ENCODE data around the gene RACK1.
A peak's percentile ranks its signal among the peaks of the same experiment; 100 is the strongest.
"Not testable (repeated sequence)": the region's sequence is repeated elsewhere in the genome, so short reads cannot be mapped to it uniquely, and the experiment has no call there.

The RACK1 gene

DNA sequence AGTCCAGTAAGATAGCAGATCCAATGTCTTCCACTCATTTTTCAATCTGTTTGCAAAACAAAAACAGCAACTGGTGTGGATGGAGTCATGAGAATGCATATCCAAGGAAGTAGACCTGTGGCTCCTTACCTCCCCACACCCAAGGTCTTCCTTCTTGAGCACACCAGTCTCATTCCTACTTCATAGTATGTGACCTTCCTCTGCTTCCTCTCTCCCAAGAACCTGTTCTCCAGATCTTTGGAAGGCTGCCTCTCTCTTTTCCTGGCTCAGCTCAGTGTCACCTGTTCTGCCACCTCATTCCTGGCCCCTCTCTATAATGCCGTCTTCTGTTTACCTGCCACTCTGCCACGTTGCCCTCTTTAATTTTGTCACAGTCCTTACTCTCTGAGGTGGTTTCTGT lies 30.8 kb downstream of the RACK1 start:
- H4K20me1 ChIP-seq (ENCODE audit: insufficient read depth, low read length), result no peaks in the 10 kb centered on the region
- peaks cover 13% of the 10 kb centered on the region for H3K4me1 ChIP-seq (ENCODE audit: low read length)

DNA sequence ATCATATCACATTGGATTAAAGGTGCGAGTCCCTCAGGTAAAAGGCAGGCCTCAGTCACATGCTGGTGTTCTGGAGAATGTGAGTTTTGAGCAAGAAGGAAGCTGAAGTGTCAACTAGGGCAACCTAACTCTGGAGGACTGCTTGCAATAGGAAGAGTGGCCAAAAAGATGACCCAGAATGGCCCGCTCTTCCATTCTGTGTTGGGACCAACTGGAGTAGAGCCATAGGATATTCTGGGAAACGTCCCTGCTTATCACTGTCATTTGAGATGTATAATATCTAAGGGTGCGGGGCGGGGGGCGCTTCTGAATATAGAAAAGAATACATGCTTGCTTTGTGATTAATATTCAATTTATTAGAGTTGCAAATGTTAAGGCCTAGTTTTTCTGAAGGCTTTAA lies 31.6 kb downstream of the RACK1 start:
- Histone ChIP-seq H4K20me1 (ENCODE audit: insufficient read depth, low read length) (no peaks in the 10 kb centered on the region), H2AFZ (ENCODE audit: low read length) (no peak overlapping the region), H3K4me1 (ENCODE audit: low read length) (peaks cover 11% of the 10 kb centered on the region), H3K79me2 (ENCODE audit: low read length) (no peaks in the 10 kb centered on the region), H3K4me3 (ENCODE audit: low read length) (no peak overlapping the region), H3F3A (ENCODE audit: insufficient read depth, low read length) (peaks cover 24% of the 10 kb centered on the region), H3K4me2 (ENCODE audit: low read depth, low read length) (no peak overlapping the region), H3K9me2 (replicated peaks; ENCODE audit: insufficient read depth, low read length) (no peaks in the 10 kb centered on the region), H3K27me3 (replicated peaks; ENCODE audit: insufficient read depth, low read length) (no peaks in the 10 kb centered on the region; the same call in 1 of the 2 replicates), H3K9ac (ENCODE audit: low read length) (no peak overlapping the region), H3K36me3 (replicated peaks; ENCODE audit: insufficient read depth, low read length) (no peaks in the 10 kb centered on the region), H3K27ac (ENCODE audit: low read length) (no peak overlapping the region), H3K9me3 (replicated peaks; ENCODE audit: insufficient read depth, low read length) (no peaks in the 10 kb centered on the region)
- no peak for DNase-seq
- no peak for TF ChIP-seq EZH2phosphoT487 (IDR thresholded peaks at IDR 0.05; ENCODE audit: low read length)
- no peak for TF ChIP-seq EZH2 (optimal IDR thresholded peaks at IDR 0.05; ENCODE audit: low read depth, low read length)
- TF ChIP-seq, protein P1, sequence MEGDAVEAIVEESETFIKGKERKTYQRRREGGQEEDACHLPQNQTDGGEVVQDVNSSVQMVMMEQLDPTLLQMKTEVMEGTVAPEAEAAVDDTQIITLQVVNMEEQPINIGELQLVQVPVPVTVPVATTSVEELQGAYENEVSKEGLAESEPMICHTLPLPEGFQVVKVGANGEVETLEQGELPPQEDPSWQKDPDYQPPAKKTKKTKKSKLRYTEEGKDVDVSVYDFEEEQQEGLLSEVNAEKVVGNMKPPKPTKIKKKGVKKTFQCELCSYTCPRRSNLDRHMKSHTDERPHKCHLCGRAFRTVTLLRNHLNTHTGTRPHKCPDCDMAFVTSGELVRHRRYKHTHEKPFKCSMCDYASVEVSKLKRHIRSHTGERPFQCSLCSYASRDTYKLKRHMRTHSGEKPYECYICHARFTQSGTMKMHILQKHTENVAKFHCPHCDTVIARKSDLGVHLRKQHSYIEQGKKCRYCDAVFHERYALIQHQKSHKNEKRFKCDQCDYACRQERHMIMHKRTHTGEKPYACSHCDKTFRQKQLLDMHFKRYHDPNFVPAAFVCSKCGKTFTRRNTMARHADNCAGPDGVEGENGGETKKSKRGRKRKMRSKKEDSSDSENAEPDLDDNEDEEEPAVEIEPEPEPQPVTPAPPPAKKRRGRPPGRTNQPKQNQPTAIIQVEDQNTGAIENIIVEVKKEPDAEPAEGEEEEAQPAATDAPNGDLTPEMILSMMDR (IDR thresholded peaks at IDR 0.05; ENCODE audit: low read length), result no peak

More for the DNA sequence above, 30.8 kb downstream of the RACK1 start:
- no peak overlapping the region for H3K4me3 ChIP-seq (ENCODE audit: low read length)
- no peak overlapping the region for H3K27ac ChIP-seq (ENCODE audit: low read length)
- no peak overlapping the region for H2AFZ ChIP-seq (ENCODE audit: low read length)
- H3K4me2 ChIP-seq (ENCODE audit: low read depth, low read length), result no peak overlapping the region
- H3K9ac ChIP-seq (ENCODE audit: low read length), result no peak overlapping the region
- H3F3A ChIP-seq (ENCODE audit: insufficient read depth, low read length), result peaks cover 25% of the 10 kb centered on the region
- H3K79me2 ChIP-seq (ENCODE audit: low read length), result no peaks in the 10 kb centered on the region
- no peaks in the 10 kb centered on the region for H3K9me3 ChIP-seq (replicated peaks; ENCODE audit: insufficient read depth, low read length)
- no peaks in the 10 kb centered on the region; the same call in 1 of the 2 replicates for H3K27me3 ChIP-seq (replicated peaks; ENCODE audit: insufficient read depth, low read length)
- no peaks in the 10 kb centered on the region for H3K36me3 ChIP-seq (replicated peaks; ENCODE audit: insufficient read depth, low read length)
- TF ChIP-seq, protein P1 (IDR thresholded peaks at IDR 0.05; ENCODE audit: low read length), result no peak
- TF ChIP-seq EZH2phosphoT487 (IDR thresholded peaks at IDR 0.05; ENCODE audit: low read length) (no peak), EZH2 (optimal IDR thresholded peaks at IDR 0.05; ENCODE audit: low read depth, low read length) (no peak)
- H3K9me2 ChIP-seq (replicated peaks; ENCODE audit: insufficient read depth, low read length), result no peaks in the 10 kb centered on the region
- peak; percentile 2 for DNase-seq

DNA sequence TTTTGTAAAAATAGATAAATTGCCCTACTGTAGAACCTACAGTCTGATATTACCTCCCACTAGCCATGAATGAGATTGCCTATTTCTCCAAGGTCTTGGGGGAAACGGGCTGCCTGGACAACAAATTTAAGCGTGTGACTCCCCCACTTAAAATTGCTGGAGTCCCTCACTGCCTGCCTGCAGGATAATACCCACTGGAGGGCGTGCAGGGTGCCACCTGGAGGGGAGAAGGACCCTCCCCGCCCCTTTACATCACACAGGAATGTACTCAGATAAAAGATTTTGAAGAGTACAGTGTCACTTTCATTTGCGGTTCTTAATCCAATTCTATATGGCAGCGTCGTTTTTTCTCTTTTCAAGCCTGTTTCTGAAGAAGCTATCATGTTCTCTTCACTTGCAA lies 32.5 kb downstream of the RACK1 start:
- H3F3A ChIP-seq (ENCODE audit: insufficient read depth, low read length), result peaks cover 21% of the 10 kb centered on the region
- no peaks in the 10 kb centered on the region for H4K20me1 ChIP-seq (ENCODE audit: insufficient read depth, low read length)
- H3K4me2 ChIP-seq (ENCODE audit: low read depth, low read length), result no peak overlapping the region
- no peak overlapping the region for H3K27ac ChIP-seq (ENCODE audit: low read length)
- H3K4me1 ChIP-seq (ENCODE audit: low read length), result peaks cover 7% of the 10 kb centered on the region
- H3K9me2 ChIP-seq (replicated peaks; ENCODE audit: insufficient read depth, low read length), result no peaks in the 10 kb centered on the region
- H3K36me3 ChIP-seq (replicated peaks; ENCODE audit: insufficient read depth, low read length), result no peaks in the 10 kb centered on the region
- no peak for DNase-seq
- no peaks in the 10 kb centered on the region; the same call in 1 of the 2 replicates for H3K27me3 ChIP-seq (replicated peaks; ENCODE audit: insufficient read depth, low read length)
- TF ChIP-seq, protein P1 (IDR thresholded peaks at IDR 0.05; ENCODE audit: low read length), result no peak
- TF ChIP-seq EZH2 (optimal IDR thresholded peaks at IDR 0.05; ENCODE audit: low read depth, low read length) (no peak), EZH2phosphoT487 (IDR thresholded peaks at IDR 0.05; ENCODE audit: low read length) (no peak)
- no peak overlapping the region for H2AFZ ChIP-seq (ENCODE audit: low read length)
- no peak overlapping the region for H3K4me3 ChIP-seq (ENCODE audit: low read length)
- no peaks in the 10 kb centered on the region for H3K79me2 ChIP-seq (ENCODE audit: low read length)
- no peak overlapping the region for H3K9ac ChIP-seq (ENCODE audit: low read length)
- H3K9me3 ChIP-seq (replicated peaks; ENCODE audit: insufficient read depth, low read length), result no peaks in the 10 kb centered on the region

DNA sequence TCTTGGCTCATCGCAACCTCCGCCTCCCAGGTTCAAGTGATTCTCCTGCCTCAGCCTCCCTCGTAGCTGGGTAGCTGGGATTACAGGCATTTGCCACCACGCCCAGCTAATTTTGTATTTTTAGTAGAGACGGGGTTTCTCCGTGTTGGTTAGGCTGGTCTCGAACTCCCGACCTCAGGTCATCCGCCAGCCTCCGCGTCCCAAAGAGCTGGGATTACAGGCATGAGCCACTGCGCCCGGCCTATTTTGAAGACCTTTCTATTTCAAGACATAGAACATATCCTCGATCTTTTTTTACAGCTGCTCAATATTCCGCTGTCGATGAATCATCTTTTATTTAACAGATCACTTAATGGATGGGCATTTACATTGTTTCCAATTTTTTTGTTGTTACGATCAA lies 33.0 kb downstream of the RACK1 start:
- H3K9me2 ChIP-seq (replicated peaks; ENCODE audit: insufficient read depth, low read length); H3K27ac ChIP-seq (ENCODE audit: low read length); H3K4me2 ChIP-seq (ENCODE audit: low read depth, low read length); H3K27me3 ChIP-seq (replicated peaks; ENCODE audit: insufficient read depth, low read length); H3K4me3 ChIP-seq (ENCODE audit: low read length); H3K4me1 ChIP-seq (ENCODE audit: low read length); H3K9me3 ChIP-seq (replicated peaks; ENCODE audit: insufficient read depth, low read length); H3K9ac ChIP-seq (ENCODE audit: low read length); H3K79me2 ChIP-seq (ENCODE audit: low read length); H3K36me3 ChIP-seq (replicated peaks; ENCODE audit: insufficient read depth, low read length); H2AFZ ChIP-seq (ENCODE audit: low read length); H4K20me1 ChIP-seq (ENCODE audit: insufficient read depth, low read length): not testable (repeated sequence)
- DNase-seq, result peak; percentile 2
- peaks cover 18% of the 10 kb centered on the region for H3F3A ChIP-seq (ENCODE audit: insufficient read depth, low read length)

DNA sequence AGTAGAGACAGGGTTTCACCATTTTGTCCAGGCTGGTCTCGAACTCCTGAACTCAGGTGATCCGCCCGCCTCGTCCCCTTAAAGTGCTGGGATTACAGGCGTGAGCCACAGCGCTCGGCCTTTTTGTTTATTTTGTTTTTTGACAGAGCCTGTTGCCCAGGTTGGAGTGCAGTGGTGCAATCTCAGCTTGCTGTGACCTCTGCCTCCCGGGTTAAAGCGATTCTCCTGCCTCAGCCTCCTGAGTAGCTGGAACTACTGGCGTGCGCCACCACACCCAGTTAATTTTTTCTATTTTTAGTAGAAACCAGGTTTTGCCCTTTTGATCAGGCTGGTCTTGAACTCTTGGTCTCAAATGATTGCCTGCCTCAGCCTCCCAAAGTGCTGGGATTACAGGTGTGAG lies 33.6 kb downstream of the RACK1 start:
- H3K4me2 ChIP-seq (ENCODE audit: low read depth, low read length); H2AFZ ChIP-seq (ENCODE audit: low read length); H3K27me3 ChIP-seq (replicated peaks; ENCODE audit: insufficient read depth, low read length); H4K20me1 ChIP-seq (ENCODE audit: insufficient read depth, low read length); H3K36me3 ChIP-seq (replicated peaks; ENCODE audit: insufficient read depth, low read length); H3K4me1 ChIP-seq (ENCODE audit: low read length); H3K9ac ChIP-seq (ENCODE audit: low read length); H3K4me3 ChIP-seq (ENCODE audit: low read length); H3K27ac ChIP-seq (ENCODE audit: low read length); H3K9me2 ChIP-seq (replicated peaks; ENCODE audit: insufficient read depth, low read length); H3K79me2 ChIP-seq (ENCODE audit: low read length); H3K9me3 ChIP-seq (replicated peaks; ENCODE audit: insufficient read depth, low read length): not testable (repeated sequence)
- H3F3A ChIP-seq (ENCODE audit: insufficient read depth, low read length), result peaks cover 18% of the 10 kb centered on the region
- peak; percentile 2 for DNase-seq

DNA sequence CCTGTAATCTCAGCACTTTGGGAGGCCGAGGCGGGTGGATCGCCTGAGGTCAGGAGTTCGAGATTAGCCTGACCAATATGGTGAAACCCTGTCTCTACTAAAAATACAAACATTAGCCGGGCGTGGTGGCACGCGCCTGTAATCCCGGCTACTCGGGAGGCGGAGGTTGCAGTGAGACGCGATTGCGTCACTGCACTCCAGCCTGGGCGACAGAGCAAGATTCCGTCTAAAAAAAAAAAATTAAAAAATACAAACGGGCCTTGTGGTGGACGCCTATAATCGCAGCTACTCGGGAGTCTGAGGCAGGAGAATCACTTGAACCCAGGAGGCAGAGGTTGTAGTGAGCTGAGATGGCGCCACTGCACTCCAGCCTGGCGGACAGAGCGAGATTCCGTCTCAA lies 34.7 kb downstream of the RACK1 start:
- H3K27me3 ChIP-seq (replicated peaks; ENCODE audit: insufficient read depth, low read length), result peaks cover 12% of the 10 kb centered on the region
- H3K4me1 ChIP-seq (ENCODE audit: low read length); H3K9me3 ChIP-seq (replicated peaks; ENCODE audit: insufficient read depth, low read length); H3K27ac ChIP-seq (ENCODE audit: low read length); H4K20me1 ChIP-seq (ENCODE audit: insufficient read depth, low read length); H3K4me3 ChIP-seq (ENCODE audit: low read length); H2AFZ ChIP-seq (ENCODE audit: low read length); H3K9ac ChIP-seq (ENCODE audit: low read length); H3K79me2 ChIP-seq (ENCODE audit: low read length); DNase-seq; H3K4me2 ChIP-seq (ENCODE audit: low read depth, low read length); H3K9me2 ChIP-seq (replicated peaks; ENCODE audit: insufficient read depth, low read length); H3K36me3 ChIP-seq (replicated peaks; ENCODE audit: insufficient read depth, low read length): not testable (repeated sequence)
- peaks cover 18% of the 10 kb centered on the region for H3F3A ChIP-seq (ENCODE audit: insufficient read depth, low read length)

Measured in MM.1S (cell line).